H1 (cell line): Measurements from ENCODE around the gene MSH5. TPM values are rescaled to one million over a fixed set of nuclear protein-coding genes. Genes with fewer than 3 reads are reported as not detected.

Experiments used
- CTCF ChIP-seq, 3 experiments: IDR thresholded peaks; 1 replicate in 2 of 3; 2 replicates in 1 of 3; pipeline versions ENCODE4 v1.5.1 to v1.6.1; 2011; ENCODE audit warnings: low read length in 3 of 3, mild to moderate bottlenecking in 3 of 3, inconsistent platforms in 2 of 3, low read depth in 1 of 3, moderate library complexity in 1 of 3; ENCODE audit not compliant: insufficient read depth in 1 of 3; ENCODE audit errors: control extremely low read depth in 1 of 3
- GABPA ChIP-seq: IDR thresholded peaks from 2 replicates; pipeline ENCODE4 v1.6.1; 2011; ENCODE audit warnings: mild to moderate bottlenecking, low read length, moderate library complexity, borderline replicate concordance; ENCODE audit not compliant: insufficient read depth
- RXRA ChIP-seq: IDR thresholded peaks from 2 replicates; pipeline ENCODE4 v1.6.1; 2011; ENCODE audit warnings: low read depth, mild to moderate bottlenecking, low read length, moderate library complexity; ENCODE audit not compliant: insufficient read depth
- SIRT6 ChIP-seq: IDR thresholded peaks from one replicate; pipeline ENCODE4 v1.7.1; 2012; ENCODE audit warnings: low read length, inconsistent platforms
- SUZ12 ChIP-seq: fragments of 200-600 bp; sonication (generic); IDR thresholded peaks from 2 replicates; pipeline ENCODE4 v1.6.1; 2012; ENCODE audit warnings: mild to moderate bottlenecking, inconsistent platforms, low read length, moderate library complexity, mixed read lengths
- TEAD4 ChIP-seq: IDR thresholded peaks from 2 replicates; pipeline ENCODE4 v1.6.1; 2012; ENCODE audit warnings: low read depth, low read length, inconsistent platforms, mixed read lengths
- polyA plus RNA-seq, 7 experiments: library from polyadenylated mRNA; depleted of rRNA in 3 of 7; stranded (reverse) in 5 of 7; unstranded in 2 of 7; fragments of >200 nt in 5 of 7; fragments of 200-250 nt in 2 of 7; gene quantifications; 1 replicate in 5 of 7; 2 replicates in 1 of 7; 4 replicates in 1 of 7; pipeline versions ENCODE4 v1.2.1 to v1.2.3, GENCODE V29; 2011 to 2013; ENCODE audit warnings: missing spikeins in 2 of 7, mixed read lengths in 2 of 7
- total RNA-seq: library from RNA; stranded (reverse); fragmentation: NEBNext Ultra II Directional; extraction: Animal tissue kit (Norgen Biotek cat#: 25700); gene quantifications from 2 replicates; pipeline ENCODE4 v1.2.1, GENCODE V29; 2021
- TF ChIP-seq, protein P1 (sequence below): fragments of 300-600 bp; sonication (generic); IDR thresholded peaks from 2 replicates; pipeline ENCODE4 v1.7.1; 2012; ENCODE audit warnings: low read length, moderate library complexity, mild to moderate bottlenecking, inconsistent platforms; ENCODE audit not compliant: insufficient replicate concordance

The MSH5 gene
- total and polyA plus RNA-seq, 2 of the 8 experiments (the other 6 are each of a cell fraction or from before 2014, with no cell fraction given) = 25.3 to 26.5 TPM

DNA sequence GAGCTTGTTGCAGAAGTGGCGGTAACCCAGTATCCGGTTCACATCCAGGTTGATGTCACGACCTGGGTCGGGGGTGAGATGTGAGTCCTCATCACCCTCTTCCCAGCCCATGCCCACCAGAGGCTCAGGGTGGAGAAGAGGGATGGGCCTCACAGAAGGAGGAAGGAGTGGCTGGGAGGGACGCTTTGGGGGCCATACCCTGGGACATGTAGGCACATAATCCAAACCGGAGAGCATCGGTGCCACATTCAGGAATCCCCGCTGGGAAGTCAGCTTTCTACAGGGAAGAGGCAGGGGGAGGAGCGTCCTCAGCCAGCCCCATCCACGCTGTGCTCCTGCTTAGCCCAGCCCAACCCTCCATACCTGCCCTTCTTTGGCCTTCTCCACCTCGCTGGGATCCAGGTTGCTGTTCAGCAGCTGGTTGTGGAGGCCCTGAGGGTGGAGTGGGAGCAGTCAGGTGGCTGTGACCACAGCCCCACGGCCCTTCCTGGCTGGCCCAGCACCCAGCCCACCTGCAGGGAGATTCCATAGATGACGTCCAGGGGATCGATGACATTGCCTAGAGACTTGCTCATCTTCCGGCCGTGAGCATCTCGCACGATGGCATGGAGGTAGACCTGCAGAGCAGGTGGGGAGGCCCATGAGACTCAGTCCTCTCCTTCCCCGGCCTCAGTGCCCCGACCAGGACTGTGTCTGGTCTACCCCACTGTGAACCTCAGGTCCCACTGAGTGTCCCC is 40.9 kb downstream of the MSH5 start (continued):
- TF ChIP-seq CTCF (IDR thresholded peaks at IDR 0.05; ENCODE audit: control extremely low read depth in 1 of 3, insufficient read depth in 1 of 3, low read depth in 1 of 3, low read length in 3 of 3) = no peak
- no peak for TF ChIP-seq SIRT6
- TF ChIP-seq TEAD4 = no peak
- no peak for TF ChIP-seq SUZ12
- TF ChIP-seq GABPA = no peak
- TF ChIP-seq RXRA = no peak
- TF ChIP-seq, protein P1, sequence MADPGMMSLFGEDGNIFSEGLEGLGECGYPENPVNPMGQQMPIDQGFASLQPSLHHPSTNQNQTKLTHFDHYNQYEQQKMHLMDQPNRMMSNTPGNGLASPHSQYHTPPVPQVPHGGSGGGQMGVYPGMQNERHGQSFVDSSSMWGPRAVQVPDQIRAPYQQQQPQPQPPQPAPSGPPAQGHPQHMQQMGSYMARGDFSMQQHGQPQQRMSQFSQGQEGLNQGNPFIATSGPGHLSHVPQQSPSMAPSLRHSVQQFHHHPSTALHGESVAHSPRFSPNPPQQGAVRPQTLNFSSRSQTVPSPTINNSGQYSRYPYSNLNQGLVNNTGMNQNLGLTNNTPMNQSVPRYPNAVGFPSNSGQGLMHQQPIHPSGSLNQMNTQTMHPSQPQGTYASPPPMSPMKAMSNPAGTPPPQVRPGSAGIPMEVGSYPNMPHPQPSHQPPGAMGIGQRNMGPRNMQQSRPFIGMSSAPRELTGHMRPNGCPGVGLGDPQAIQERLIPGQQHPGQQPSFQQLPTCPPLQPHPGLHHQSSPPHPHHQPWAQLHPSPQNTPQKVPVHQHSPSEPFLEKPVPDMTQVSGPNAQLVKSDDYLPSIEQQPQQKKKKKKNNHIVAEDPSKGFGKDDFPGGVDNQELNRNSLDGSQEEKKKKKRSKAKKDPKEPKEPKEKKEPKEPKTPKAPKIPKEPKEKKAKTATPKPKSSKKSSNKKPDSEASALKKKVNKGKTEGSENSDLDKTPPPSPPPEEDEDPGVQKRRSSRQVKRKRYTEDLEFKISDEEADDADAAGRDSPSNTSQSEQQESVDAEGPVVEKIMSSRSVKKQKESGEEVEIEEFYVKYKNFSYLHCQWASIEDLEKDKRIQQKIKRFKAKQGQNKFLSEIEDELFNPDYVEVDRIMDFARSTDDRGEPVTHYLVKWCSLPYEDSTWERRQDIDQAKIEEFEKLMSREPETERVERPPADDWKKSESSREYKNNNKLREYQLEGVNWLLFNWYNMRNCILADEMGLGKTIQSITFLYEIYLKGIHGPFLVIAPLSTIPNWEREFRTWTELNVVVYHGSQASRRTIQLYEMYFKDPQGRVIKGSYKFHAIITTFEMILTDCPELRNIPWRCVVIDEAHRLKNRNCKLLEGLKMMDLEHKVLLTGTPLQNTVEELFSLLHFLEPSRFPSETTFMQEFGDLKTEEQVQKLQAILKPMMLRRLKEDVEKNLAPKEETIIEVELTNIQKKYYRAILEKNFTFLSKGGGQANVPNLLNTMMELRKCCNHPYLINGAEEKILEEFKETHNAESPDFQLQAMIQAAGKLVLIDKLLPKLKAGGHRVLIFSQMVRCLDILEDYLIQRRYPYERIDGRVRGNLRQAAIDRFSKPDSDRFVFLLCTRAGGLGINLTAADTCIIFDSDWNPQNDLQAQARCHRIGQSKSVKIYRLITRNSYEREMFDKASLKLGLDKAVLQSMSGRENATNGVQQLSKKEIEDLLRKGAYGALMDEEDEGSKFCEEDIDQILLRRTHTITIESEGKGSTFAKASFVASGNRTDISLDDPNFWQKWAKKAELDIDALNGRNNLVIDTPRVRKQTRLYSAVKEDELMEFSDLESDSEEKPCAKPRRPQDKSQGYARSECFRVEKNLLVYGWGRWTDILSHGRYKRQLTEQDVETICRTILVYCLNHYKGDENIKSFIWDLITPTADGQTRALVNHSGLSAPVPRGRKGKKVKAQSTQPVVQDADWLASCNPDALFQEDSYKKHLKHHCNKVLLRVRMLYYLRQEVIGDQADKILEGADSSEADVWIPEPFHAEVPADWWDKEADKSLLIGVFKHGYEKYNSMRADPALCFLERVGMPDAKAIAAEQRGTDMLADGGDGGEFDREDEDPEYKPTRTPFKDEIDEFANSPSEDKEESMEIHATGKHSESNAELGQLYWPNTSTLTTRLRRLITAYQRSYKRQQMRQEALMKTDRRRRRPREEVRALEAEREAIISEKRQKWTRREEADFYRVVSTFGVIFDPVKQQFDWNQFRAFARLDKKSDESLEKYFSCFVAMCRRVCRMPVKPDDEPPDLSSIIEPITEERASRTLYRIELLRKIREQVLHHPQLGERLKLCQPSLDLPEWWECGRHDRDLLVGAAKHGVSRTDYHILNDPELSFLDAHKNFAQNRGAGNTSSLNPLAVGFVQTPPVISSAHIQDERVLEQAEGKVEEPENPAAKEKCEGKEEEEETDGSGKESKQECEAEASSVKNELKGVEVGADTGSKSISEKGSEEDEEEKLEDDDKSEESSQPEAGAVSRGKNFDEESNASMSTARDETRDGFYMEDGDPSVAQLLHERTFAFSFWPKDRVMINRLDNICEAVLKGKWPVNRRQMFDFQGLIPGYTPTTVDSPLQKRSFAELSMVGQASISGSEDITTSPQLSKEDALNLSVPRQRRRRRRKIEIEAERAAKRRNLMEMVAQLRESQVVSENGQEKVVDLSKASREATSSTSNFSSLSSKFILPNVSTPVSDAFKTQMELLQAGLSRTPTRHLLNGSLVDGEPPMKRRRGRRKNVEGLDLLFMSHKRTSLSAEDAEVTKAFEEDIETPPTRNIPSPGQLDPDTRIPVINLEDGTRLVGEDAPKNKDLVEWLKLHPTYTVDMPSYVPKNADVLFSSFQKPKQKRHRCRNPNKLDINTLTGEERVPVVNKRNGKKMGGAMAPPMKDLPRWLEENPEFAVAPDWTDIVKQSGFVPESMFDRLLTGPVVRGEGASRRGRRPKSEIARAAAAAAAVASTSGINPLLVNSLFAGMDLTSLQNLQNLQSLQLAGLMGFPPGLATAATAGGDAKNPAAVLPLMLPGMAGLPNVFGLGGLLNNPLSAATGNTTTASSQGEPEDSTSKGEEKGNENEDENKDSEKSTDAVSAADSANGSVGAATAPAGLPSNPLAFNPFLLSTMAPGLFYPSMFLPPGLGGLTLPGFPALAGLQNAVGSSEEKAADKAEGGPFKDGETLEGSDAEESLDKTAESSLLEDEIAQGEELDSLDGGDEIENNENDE = no peak
